HG02870 (cell line): ENCODE data around the gene MARS1.
"Not testable (repeated sequence)": the region's sequence is repeated elsewhere in the genome, so short reads cannot be mapped to it uniquely, and the experiment has no call there.

Experiments used
- ATAC-seq: cut with Tn5 transposase; IDR thresholded peaks from one replicate; pipeline ENCODE4 v1.9.1; 2021; ENCODE audit warnings: mild to moderate bottlenecking, moderate library complexity; ENCODE audit not compliant: unreplicated experiment

MARS1 gene

GRCh38 chr12:57515408-57515933, 27.6 kb downstream of the MARS1 start:
- ATAC-seq: no peak

- ATAC-seq: no peak
Observed at GRCh38 chr12:57515934-57516541, 28.2 kb downstream of the MARS1 start.

- no peak for ATAC-seq
Observed at GRCh38 chr12:57516617-57517153, 28.8 kb downstream of the MARS1 start.

GRCh38 chr12:57517187-57517586, 29.3 kb downstream of the MARS1 start:
- no peak for ATAC-seq

GRCh38 chr12:57517718-57518117, 29.9 kb downstream of the MARS1 start:
- ATAC-seq: not testable (repeated sequence)

- no peak for ATAC-seq
Observed at GRCh38 chr12:57518176-57518919, 30.5 kb downstream of the MARS1 start.

DNA sequence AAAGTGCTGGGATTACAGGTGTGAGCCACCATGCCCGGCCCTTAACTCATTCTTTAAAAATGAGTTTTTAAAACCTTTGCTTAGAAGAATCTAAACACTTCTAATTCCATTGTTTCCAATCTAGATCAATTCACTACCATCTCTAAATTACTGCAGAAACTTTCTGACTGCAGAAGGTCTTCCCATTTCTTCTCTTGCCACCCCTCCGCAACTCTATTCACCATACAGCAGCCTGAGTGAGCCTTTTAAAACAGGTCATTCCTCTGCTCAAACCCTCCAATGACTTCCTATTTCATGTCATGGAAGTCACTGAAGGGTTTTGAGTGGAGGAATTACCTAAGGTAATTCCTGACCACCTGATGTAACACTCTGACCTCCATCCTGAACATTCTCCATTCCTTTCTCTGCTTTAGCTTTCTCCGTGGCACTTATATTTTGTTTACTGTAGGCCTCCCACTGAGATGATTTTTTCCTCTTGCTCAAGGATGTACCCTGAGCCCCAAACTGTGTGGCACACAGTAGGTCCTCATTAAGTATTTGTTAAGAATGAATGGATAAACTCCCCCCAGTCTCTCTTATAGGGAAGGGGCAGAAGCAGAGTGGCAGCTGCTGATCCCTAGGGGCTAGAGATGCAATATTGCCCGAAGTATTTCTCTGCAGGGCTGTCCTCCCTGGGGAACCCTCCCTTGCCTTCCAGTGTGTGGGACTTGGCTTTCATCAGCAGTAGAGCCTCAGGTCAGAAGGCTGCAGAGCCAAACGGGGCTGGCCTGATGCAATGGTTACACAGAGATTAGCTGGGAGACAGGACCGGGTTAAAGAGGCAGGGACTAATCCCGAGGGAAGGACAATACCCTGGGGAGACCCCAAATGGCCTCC, 31.3 kb downstream of the MARS1 start:
- no peak for ATAC-seq

DNA sequence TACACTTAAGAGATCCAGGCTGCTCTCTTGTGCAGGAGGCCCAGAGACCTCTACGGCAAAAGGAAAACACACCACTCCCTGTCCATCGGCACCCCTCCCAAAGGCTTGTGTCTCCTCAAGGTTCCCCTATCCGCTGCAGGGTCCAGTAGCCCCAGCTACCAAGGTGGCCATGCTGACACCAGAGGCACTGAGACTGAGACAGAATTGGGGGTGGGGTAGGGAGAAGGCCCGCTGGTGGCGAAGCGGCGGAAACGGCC, 31.9 kb downstream of the MARS1 start:
- no peak for ATAC-seq

DNA sequence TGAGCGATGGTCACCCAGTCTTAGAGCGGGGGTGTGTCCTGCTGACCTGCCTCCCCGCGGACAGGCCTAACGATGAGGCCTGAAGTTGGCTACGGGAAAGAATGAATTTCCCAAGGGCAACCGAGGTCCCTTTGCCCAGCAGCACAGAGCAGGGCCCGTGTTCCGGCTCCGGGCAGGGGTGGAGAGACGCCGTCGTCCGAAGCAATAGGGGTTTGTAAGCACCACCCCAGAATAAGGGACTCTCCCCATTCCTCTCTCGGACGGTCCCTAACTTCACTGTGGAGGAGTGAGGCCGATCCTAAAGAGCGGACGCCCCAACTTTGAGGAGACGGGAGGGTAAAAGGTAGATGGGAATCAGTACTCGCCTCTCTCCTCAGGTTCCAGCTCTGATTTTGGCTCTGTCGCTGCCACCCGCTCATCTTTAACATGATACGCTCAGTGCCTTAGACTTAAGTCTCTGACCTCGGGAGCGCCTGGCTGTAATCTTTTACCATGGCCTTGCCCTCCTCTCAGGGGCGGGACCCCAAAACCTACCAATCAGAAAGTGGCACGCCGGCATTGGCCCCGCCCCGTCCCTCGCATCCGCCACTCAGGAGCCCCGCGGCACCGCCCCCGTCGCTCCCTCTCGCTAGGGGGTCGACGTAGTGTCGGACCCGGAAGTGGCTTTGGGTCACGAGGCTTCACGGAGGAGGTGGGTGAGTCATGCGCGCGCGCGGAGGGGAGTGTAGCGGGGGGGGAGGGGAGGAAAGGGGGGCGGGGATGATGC, 32.4 kb downstream of the MARS1 start, which contains the start of gene DDIT3:
TSS of gene DDIT3 (minus strand) at position 462 of the 766 bp plus-strand sequence. CDS start 3,108 bp downstream, outside the sequence.
- peak; percentile 61 for ATAC-seq

DNA sequence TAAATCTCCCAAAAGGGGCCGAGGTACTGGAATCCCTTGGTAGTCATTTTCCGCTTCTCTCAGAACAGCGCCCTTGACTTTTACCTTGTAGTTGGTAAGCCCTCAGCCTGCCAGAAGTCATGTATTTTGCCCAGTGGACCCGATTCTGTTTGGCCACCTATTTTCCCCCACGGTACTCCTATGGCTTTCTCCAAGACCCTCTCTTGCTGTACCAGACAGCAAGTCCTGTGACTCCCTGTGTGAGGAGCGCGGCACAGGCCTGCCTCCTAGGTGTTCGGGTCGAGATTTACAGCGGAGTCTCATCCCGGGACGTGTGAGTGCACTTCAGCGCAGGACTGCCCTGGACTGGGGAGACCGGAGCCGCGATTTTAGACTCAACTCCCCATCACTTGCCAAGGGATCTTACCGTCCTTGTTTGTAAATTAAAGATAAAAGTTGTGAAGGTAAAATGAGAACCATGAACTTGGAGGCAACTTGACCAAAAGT, 33.7 kb downstream of the MARS1 start:
- no peak for ATAC-seq

GRCh38 chr12:57522011-57522886, 34.4 kb downstream of the MARS1 start, which contains the start of gene MBD6:
Gene MBD6 (plus strand): TSS chr12:57522824. CDS start chr12:57524304, 1,480 bp downstream.
- peak; percentile 43 for ATAC-seq

DNA sequence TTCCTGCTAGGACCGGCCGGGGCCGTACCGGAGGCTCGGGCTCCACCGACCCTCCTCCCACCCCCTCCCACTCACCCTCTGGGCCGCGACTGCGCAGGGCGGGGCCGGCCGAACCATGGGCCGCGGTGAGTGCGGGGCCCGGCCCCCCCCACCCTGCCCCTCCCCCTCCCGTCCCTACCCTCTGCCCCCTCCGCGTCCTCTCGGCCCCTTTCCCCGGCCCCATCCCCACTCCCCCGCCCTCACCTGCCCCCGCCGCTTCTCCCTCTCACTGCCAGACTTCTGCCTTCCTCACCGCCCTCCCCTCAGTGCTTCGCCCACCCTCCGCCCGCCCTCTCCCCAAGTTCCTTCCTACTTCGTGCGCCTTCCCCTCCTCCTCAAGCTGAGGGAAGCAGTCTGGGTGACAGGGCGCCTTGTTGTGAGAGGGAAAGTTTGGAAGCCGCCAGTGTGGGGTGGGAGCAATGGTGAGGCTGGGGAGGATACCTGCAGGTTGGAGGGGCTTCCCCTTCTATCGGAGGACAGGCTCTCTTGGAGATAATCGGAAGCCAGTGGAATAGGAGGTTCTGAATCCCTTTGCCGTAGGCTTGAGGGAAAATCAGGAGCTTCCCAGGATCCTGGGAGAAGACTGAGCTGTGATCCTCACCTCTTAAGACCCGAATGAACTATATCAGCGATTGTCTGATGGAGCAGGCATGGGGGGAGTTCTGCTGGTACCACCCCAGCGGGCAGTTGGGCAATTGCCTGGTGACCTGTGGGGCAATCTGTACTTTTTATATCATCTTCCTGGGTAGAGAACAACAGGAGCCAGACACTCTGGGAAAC, 35.2 kb downstream of the MARS1 start:
- no peak for ATAC-seq

- no peak for ATAC-seq
Observed at GRCh38 chr12:57523706-57524614, 36.1 kb downstream of the MARS1 start.

DNA sequence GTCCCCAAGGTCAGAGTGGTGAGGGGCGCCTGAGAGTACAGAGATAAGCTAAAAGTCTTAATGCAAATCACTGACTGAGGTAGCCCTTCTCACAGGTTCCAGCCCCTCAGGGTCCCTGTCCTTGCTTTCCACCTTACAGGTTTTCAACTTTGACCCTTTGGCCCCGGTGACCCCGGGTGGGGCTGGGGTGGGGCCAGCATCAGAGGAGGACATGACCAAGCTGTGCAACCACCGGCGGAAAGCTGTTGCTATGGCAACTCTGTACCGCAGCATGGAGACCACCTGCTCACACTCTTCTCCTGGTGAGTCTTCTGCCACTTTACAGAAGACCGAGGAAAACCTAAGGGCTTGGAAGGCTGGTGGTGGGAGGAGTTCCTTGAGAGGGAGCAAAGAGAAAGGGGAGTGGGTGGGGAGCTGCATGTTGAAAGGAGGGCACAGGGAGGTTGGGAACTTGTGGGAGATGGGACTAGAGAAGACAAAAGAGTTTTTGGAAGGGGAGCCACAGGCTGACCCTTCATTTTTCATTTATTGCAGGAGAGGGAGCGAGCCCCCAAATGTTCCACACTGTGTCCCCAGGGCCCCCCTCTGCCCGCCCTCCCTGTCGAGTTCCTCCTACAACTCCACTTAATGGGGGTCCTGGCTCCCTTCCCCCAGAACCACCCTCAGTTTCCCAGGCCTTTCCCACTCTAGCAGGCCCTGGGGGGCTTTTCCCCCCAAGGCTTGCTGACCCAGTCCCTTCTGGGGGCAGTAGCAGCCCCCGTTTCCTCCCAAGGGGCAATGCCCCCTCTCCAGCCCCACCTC, 37.1 kb downstream of the MARS1 start:
- ATAC-seq: no peak

- ATAC-seq: no peak
Observed at GRCh38 chr12:57525615-57526383, 37.9 kb downstream of the MARS1 start.
